PFSK-1 (cell line): ENCODE data around the gene FNBP1.

Source experiments
- FOXP2 ChIP-seq: optimal IDR thresholded peaks from 2 replicates; pipeline ENCODE3; 2011; ENCODE audit warnings: borderline replicate concordance, control low read depth, inconsistent platforms; ENCODE audit not compliant: insufficient read depth; ENCODE audit errors: extremely low read length, extremely low read depth
- POLR2AphosphoS5 ChIP-seq: IDR thresholded peaks from 2 replicates; pipeline ENCODE4 v1.6.1; 2012; ENCODE audit warnings: low read depth, mild to moderate bottlenecking, control low read depth, low read length, moderate library complexity
- SIN3A ChIP-seq: IDR thresholded peaks from 2 replicates; pipeline ENCODE4 v1.6.1; 2012; ENCODE audit warnings: mild to moderate bottlenecking, low read length, moderate library complexity, borderline replicate concordance; ENCODE audit not compliant: insufficient read depth
- TAF1 ChIP-seq: IDR thresholded peaks from 2 replicates; pipeline ENCODE4 v1.6.1; 2012; ENCODE audit warnings: low read length, control low read depth, borderline replicate concordance; ENCODE audit not compliant: insufficient read depth
- TF ChIP-seq, protein P1 (sequence below), 2 experiments: IDR thresholded peaks; 2 replicates each; pipeline versions ENCODE4 v1.6.1 to v1.8.0; 2011 to 2012; ENCODE audit warnings: low read depth in 2 of 2, low read length in 2 of 2, control low read depth in 1 of 2, inconsistent platforms in 1 of 2, mild to moderate bottlenecking in 1 of 2, moderate library complexity in 1 of 2; ENCODE audit not compliant: insufficient read depth in 1 of 2

Gene FNBP1

DNA sequence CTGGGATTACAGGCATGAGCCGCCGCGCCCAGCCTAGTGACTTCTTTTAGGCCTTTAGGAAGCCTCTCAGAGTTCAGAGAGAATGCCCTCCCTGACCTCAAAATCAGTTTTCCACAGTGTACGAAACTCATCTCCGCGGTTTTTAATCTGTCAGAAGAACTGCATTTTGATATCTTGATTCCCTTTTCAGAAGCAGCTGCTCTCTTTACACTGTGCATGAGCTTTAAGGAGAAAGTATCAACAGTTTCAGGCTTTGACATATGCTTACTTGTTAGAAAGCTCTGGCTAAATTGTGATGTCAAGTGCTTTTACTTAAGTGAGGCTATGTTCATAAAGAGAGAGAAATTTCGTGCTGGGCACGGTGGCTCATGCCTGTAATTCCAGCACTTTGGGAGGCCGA is 133.1 kb downstream of the FNBP1 start:
- TF ChIP-seq, protein P1, sequence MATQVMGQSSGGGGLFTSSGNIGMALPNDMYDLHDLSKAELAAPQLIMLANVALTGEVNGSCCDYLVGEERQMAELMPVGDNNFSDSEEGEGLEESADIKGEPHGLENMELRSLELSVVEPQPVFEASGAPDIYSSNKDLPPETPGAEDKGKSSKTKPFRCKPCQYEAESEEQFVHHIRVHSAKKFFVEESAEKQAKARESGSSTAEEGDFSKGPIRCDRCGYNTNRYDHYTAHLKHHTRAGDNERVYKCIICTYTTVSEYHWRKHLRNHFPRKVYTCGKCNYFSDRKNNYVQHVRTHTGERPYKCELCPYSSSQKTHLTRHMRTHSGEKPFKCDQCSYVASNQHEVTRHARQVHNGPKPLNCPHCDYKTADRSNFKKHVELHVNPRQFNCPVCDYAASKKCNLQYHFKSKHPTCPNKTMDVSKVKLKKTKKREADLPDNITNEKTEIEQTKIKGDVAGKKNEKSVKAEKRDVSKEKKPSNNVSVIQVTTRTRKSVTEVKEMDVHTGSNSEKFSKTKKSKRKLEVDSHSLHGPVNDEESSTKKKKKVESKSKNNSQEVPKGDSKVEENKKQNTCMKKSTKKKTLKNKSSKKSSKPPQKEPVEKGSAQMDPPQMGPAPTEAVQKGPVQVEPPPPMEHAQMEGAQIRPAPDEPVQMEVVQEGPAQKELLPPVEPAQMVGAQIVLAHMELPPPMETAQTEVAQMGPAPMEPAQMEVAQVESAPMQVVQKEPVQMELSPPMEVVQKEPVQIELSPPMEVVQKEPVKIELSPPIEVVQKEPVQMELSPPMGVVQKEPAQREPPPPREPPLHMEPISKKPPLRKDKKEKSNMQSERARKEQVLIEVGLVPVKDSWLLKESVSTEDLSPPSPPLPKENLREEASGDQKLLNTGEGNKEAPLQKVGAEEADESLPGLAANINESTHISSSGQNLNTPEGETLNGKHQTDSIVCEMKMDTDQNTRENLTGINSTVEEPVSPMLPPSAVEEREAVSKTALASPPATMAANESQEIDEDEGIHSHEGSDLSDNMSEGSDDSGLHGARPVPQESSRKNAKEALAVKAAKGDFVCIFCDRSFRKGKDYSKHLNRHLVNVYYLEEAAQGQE (IDR thresholded peaks at IDR 0.05; ENCODE audit: insufficient read depth in 1 of 2, low read depth in 2 of 2, low read length in 2 of 2) = no peak
- TF ChIP-seq FOXP2 (no peak), TAF1 (no peak), SIN3A (no peak), POLR2AphosphoS5 (no peak)

DNA sequence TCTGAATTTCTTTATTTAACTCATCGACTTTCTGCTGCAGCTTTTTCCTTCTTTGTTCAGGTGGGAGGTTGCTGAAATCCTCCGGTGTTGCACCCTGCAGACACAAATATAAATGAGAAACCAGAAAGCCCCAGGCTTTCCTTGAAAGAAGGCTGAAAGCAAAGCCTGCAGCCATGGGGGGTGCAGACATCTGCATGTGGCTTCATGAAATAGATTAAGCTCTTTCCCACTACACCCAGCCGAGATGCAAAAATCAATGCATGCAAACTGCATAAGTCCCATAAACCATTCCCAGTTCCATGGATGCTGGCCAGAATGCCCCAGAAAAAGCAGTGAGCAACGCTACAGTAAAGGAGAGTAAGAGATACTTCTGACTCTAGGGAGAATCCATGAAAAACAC is 134.1 kb downstream of the FNBP1 start:
- TF ChIP-seq, protein P1 (IDR thresholded peaks at IDR 0.05; ENCODE audit: insufficient read depth in 1 of 2, low read depth in 2 of 2, low read length in 2 of 2) = no peak
- TF ChIP-seq SIN3A (no peak), FOXP2 (no peak), TAF1 (no peak), POLR2AphosphoS5 (no peak)

DNA sequence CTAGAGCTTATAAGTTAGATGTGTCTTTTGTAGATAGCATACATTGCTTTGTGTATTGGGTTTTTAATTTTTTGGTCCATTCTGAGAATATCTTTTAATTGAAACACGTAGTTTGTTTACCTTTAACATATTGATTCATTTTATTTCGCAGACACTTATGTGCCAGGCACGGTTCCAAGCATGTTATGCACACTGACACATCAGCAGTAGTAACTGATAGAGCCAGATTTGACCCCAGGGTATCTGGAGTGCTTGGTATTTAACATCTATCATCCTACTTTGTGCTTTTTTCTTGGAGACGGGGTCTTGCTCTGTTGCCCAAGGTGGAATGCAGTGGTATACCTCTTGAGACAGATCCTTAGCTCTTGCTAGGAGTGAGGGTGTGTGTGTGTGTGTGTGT is 135.8 kb downstream of the FNBP1 start:
- TF ChIP-seq POLR2AphosphoS5 (no peak), TAF1 (no peak), SIN3A (no peak), FOXP2 (no peak)
- TF ChIP-seq, protein P1 (IDR thresholded peaks at IDR 0.05; ENCODE audit: insufficient read depth in 1 of 2, low read depth in 2 of 2, low read length in 2 of 2) = no peak

DNA sequence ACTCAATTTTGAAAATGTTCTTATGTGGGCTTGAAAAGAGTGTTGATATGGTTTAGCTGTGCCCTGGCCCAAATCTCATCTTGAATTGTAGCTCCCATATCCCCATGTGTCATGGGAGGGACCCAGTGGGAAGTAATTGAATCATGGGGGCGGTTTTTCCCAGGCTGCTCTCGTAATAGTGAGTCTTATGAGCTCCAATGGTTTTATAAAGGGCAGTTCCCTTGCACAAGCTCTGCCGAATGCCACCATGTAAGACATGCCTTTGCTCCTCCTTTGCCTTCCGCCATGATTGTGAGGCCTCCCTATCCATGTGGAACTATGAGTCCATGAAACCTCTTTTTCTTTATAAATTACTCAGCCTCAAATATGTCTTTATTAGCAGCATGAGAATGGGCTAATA is 136.7 kb downstream of the FNBP1 start:
- no peak for TF ChIP-seq TAF1
- no peak for TF ChIP-seq POLR2AphosphoS5
- no peak for TF ChIP-seq SIN3A
- TF ChIP-seq FOXP2 = no peak
- TF ChIP-seq, protein P1 (IDR thresholded peaks at IDR 0.05; ENCODE audit: insufficient read depth in 1 of 2, low read depth in 2 of 2, low read length in 2 of 2) = no peak

DNA sequence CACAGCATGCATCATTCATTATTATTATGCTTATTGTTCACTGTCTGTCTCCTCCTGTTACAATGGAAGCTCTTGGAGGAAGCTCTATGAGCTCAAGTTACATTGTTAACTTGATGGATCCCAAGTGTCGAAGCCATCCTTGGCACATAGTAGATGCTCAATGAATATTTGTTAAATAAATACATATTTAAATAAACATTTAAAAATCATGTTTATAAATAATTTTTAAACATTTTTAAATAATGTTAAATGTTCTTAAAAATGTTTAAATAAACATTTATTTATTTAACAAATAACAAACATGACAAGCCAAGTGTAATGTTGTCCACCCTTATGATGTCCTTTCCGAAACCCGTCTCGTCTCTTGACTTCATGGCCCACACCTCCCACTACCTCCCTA is 138.3 kb downstream of the FNBP1 start:
- TF ChIP-seq FOXP2 (no peak), TAF1 (no peak), POLR2AphosphoS5 (no peak)
- TF ChIP-seq, protein P1 (IDR thresholded peaks at IDR 0.05; ENCODE audit: insufficient read depth in 1 of 2, low read depth in 2 of 2, low read length in 2 of 2) = no peak
